ENCODE results near the gene DRAXIN.

Gene DRAXIN

GRCh38 chr1:11649237-11649623 lies 42.3 kb upstream of the DRAXIN start:
- Histone ChIP-seq H2AFZ (ENCODE audit: low read length, unreplicated experiment) (no peak overlapping the region), H3K79me2 (ENCODE audit: control insufficient read depth, insufficient read depth, low read length, unreplicated experiment) (no peaks in the 10 kb centered on the region)

DNA sequence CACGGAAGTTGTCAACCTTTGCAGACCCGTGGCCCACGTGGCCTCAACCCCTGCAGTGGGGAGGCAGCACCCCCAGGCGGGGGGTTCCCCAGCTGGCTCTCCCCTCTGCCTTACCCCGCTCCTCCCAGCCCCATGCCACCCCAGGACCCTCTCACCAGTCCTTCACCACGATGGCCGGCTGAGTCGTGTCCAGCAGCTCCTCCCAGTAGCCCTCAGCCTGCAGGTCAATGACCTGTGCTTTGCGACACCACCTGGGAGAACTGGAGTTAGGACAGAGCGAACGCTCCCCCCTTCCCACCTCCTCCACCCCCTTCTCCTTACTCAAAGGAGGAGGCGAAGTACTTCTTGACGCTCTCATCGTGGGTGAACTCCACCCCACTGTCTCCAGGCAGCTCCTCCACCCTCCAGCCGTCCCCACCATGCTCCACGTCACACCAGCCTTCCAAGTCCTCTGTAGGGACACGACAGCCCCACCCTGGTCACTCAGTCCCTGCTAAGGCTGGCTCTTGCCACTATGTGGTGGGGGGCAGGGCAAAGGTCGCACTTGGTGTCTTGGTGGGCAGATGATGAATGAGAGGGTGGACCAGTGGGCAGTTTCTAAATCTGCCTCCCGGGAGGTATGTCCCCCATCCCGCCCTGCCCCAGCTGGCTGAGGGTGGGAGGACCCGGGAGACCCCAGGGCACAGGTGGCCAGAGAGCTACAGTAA lies 41.7 kb upstream of the DRAXIN start:
- Histone ChIP-seq H3K4me1 (ENCODE audit: control insufficient read depth, insufficient read depth, low read length, unreplicated experiment) (no peaks in the 10 kb centered on the region), H2AFZ (ENCODE audit: low read length, unreplicated experiment) (no peak overlapping the region), H3K36me3 (ENCODE audit: insufficient read depth, low read length) (no peaks in the 10 kb centered on the region), H3K79me2 (ENCODE audit: control insufficient read depth, insufficient read depth, low read length, unreplicated experiment) (no peaks in the 10 kb centered on the region), H3K4me3 (ENCODE audit: low read depth, low read length) (no peak overlapping the region), H3K27ac (ENCODE audit: low read depth, low read length) (no peak overlapping the region), H3K27me3 (ENCODE audit: insufficient read depth, low read length) (peaks cover 4% of the 10 kb centered on the region; the same call in 1 of the 2 replicates)

More at GRCh38 chr1:11649237-11649623, 42.3 kb upstream of the DRAXIN start:
- Histone ChIP-seq H3K4me3 (ENCODE audit: low read depth, low read length) (no peak overlapping the region), H3K4me1 (ENCODE audit: control insufficient read depth, insufficient read depth, low read length, unreplicated experiment) (no peaks in the 10 kb centered on the region), H3K27me3 (ENCODE audit: insufficient read depth, low read length) (peaks cover 4% of the 10 kb centered on the region; the same call in 1 of the 2 replicates), H3K27ac (ENCODE audit: low read depth, low read length) (no peak overlapping the region), H3K36me3 (ENCODE audit: insufficient read depth, low read length) (no peaks in the 10 kb centered on the region)

DNA sequence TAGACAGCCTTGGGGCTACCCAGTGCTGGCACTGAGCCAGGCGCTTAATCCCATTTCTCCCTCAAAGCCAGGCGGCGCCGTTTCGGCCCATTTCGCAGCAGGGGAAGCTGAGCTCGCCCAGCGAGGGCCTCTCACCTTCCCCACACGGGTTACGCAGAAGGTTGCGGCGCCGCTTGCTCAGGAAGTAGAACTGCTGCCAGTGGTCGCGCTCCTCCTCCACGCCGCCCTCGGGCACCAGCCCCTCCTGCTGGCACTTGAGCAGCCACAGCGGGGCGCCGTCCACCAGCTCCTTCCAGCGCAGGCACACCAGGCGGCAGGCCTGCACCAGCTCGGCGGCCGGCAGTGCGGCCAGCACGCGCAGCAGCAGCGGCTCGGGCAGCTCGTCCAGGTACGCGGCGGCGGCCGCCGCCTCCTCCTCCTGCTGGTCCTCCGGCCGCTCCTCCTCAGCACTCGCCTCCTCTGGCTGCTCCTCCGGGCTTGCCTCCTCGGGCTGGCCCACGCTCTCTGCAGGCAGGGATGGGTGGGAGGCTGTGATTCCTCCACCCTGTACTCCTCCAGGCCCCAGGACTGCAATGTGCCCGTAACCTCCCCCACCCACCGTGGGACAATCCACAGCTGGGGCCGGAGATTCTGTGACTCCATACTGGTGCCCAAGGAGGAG lies 41.0 kb upstream of the DRAXIN start:
- Histone ChIP-seq H3K27ac (ENCODE audit: low read depth, low read length) (no peak overlapping the region), H3K27me3 (ENCODE audit: insufficient read depth, low read length) (peaks cover 4% of the 10 kb centered on the region; the same call in 1 of the 2 replicates), H3K36me3 (ENCODE audit: insufficient read depth, low read length) (no peaks in the 10 kb centered on the region), H3K79me2 (ENCODE audit: control insufficient read depth, insufficient read depth, low read length, unreplicated experiment) (no peaks in the 10 kb centered on the region), H3K4me1 (ENCODE audit: control insufficient read depth, insufficient read depth, low read length, unreplicated experiment) (peaks cover 4% of the 10 kb centered on the region), H3K4me3 (ENCODE audit: low read depth, low read length) (no peak overlapping the region), H2AFZ (ENCODE audit: low read length, unreplicated experiment) (no peak overlapping the region)

- Histone ChIP-seq H3K79me2 (ENCODE audit: control insufficient read depth, insufficient read depth, low read length, unreplicated experiment) (no peaks in the 10 kb centered on the region), H2AFZ (ENCODE audit: low read length, unreplicated experiment) (no peak overlapping the region), H3K27me3 (ENCODE audit: insufficient read depth, low read length) (peaks cover 4% of the 10 kb centered on the region; the same call in 1 of the 2 replicates), H3K4me3 (ENCODE audit: low read depth, low read length) (no peak overlapping the region), H3K36me3 (ENCODE audit: insufficient read depth, low read length) (no peaks in the 10 kb centered on the region), H3K4me1 (ENCODE audit: control insufficient read depth, insufficient read depth, low read length, unreplicated experiment) (peaks cover 5% of the 10 kb centered on the region), H3K27ac (ENCODE audit: low read depth, low read length) (no peak overlapping the region)
Observed at GRCh38 chr1:11651017-11651416, 40.5 kb upstream of the DRAXIN start.

- H3K27ac ChIP-seq (ENCODE audit: low read depth, low read length): no peak overlapping the region
- H2AFZ ChIP-seq (ENCODE audit: low read length, unreplicated experiment): no peak overlapping the region
- no peaks in the 10 kb centered on the region for H3K36me3 ChIP-seq (ENCODE audit: insufficient read depth, low read length)
- H3K4me3 ChIP-seq (ENCODE audit: low read depth, low read length): no peak overlapping the region
- H3K4me1 ChIP-seq (ENCODE audit: control insufficient read depth, insufficient read depth, low read length, unreplicated experiment): peaks cover 5% of the 10 kb centered on the region
- peaks cover 4% of the 10 kb centered on the region; the same call in 1 of the 2 replicates for H3K27me3 ChIP-seq (ENCODE audit: insufficient read depth, low read length)
- no peaks in the 10 kb centered on the region for H3K79me2 ChIP-seq (ENCODE audit: control insufficient read depth, insufficient read depth, low read length, unreplicated experiment)
Observed at GRCh38 chr1:11652203-11652780, 39.2 kb upstream of the DRAXIN start.

GRCh38 chr1:11653101-11653860 lies 38.2 kb upstream of the DRAXIN start:
- no peak overlapping the region for H3K4me3 ChIP-seq (ENCODE audit: low read depth, low read length)
- peaks cover 5% of the 10 kb centered on the region for H3K4me1 ChIP-seq (ENCODE audit: control insufficient read depth, insufficient read depth, low read length, unreplicated experiment)
- H3K79me2 ChIP-seq (ENCODE audit: control insufficient read depth, insufficient read depth, low read length, unreplicated experiment): no peaks in the 10 kb centered on the region
- peaks cover 4% of the 10 kb centered on the region; the same call in 1 of the 2 replicates for H3K27me3 ChIP-seq (ENCODE audit: insufficient read depth, low read length)
- H3K27ac ChIP-seq (ENCODE audit: low read depth, low read length): no peak overlapping the region
- H2AFZ ChIP-seq (ENCODE audit: low read length, unreplicated experiment): no peak overlapping the region
- no peaks in the 10 kb centered on the region for H3K36me3 ChIP-seq (ENCODE audit: insufficient read depth, low read length)

GRCh38 chr1:11653861-11654136 lies 37.7 kb upstream of the DRAXIN start:
- no peaks in the 10 kb centered on the region for H3K36me3 ChIP-seq (ENCODE audit: insufficient read depth, low read length)
- no peak overlapping the region; the same call in 1 of the 2 replicates for H3K4me3 ChIP-seq (ENCODE audit: low read depth, low read length)
- H3K79me2 ChIP-seq (ENCODE audit: control insufficient read depth, insufficient read depth, low read length, unreplicated experiment): no peaks in the 10 kb centered on the region
- no peak overlapping the region for H3K27ac ChIP-seq (ENCODE audit: low read depth, low read length)
- H2AFZ ChIP-seq (ENCODE audit: low read length, unreplicated experiment): no peak overlapping the region
- H3K4me1 ChIP-seq (ENCODE audit: control insufficient read depth, insufficient read depth, low read length, unreplicated experiment): peaks cover 5% of the 10 kb centered on the region
- H3K27me3 ChIP-seq (ENCODE audit: insufficient read depth, low read length): peaks cover 4% of the 10 kb centered on the region; the same call in 1 of the 2 replicates

GRCh38 chr1:11654137-11654938 lies 37.2 kb upstream of the DRAXIN start, which contains the start of the genes FBXO2 and FBXO44:
TSS of gene FBXO2 (minus strand) at chr1:11654429. CDS start at chr1:11654340, 89 bp downstream.
TSS of gene FBXO44 (plus strand) at chr1:11654877. CDS start at chr1:11655836, 959 bp downstream.
- no peaks in the 10 kb centered on the region for H3K36me3 ChIP-seq (ENCODE audit: insufficient read depth, low read length)
- H2AFZ ChIP-seq (ENCODE audit: low read length, unreplicated experiment): peak within 1 kb of the TSS; percentile 36
- peaks cover 4% of the 10 kb centered on the region; the same call in 1 of the 2 replicates for H3K27me3 ChIP-seq (ENCODE audit: insufficient read depth, low read length)
- no peaks in the 10 kb centered on the region for H3K79me2 ChIP-seq (ENCODE audit: control insufficient read depth, insufficient read depth, low read length, unreplicated experiment)
- H3K4me3 ChIP-seq (ENCODE audit: low read depth, low read length): peak within 1 kb of the TSS; percentile 81
- peaks cover 5% of the 10 kb centered on the region for H3K4me1 ChIP-seq (ENCODE audit: control insufficient read depth, insufficient read depth, low read length, unreplicated experiment)
- no peak within 1 kb of the TSS for H3K27ac ChIP-seq (ENCODE audit: low read depth, low read length)

DNA sequence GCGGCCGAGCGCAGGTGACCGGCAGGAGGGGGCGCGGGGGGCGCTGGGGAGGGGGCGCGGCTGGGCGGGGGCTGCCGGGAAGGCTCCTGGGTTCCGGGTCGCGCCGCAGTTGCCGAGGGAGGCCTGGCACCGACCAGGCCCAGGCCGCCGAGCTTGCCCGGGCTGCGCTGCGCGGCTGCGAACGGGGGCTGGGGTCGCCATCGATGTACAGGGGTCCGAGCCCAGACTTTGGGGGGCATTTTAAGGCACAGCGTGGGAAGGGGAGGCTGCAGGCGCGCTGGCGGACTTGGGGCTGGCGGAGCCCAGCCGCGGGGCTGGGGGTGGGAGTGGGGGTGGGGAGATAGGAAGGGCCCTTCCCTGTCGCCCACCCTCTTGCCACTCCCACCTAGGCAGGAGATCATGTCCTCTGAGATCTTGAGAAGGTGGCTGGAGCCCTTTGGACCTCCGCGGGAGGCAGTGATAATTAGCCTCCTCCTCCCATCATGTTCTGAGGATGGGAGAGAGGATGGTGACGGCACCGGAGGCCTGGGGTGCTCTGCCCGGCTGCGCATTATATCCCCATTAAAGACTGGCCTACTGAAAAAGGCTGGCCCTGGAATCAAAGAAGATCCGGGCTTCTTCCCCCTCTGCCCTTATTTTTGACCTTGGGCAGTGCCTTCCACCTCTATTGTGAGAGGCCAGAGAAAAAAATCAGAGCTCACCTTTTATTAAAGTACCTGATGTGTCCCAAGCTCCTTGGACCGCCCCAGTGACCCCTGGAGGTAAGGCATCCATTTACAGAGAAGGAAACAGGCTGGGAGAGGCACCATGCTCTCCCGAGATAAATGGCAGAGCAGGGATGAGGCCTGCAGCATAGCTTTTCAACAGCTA lies 36.3 kb upstream of the DRAXIN start:
- Histone ChIP-seq H3K36me3 (ENCODE audit: insufficient read depth, low read length) (no peaks in the 10 kb centered on the region), H3K27me3 (ENCODE audit: insufficient read depth, low read length) (no peaks in the 10 kb centered on the region), H3K27ac (ENCODE audit: low read depth, low read length) (no peak overlapping the region), H3K4me3 (ENCODE audit: low read depth, low read length) (peak overlapping the region; percentile 81), H2AFZ (ENCODE audit: low read length, unreplicated experiment) (peak overlapping the region; percentile 36), H3K4me1 (ENCODE audit: control insufficient read depth, insufficient read depth, low read length, unreplicated experiment) (peaks cover 5% of the 10 kb centered on the region), H3K79me2 (ENCODE audit: control insufficient read depth, insufficient read depth, low read length, unreplicated experiment) (no peaks in the 10 kb centered on the region)
